ENCODE measurements around the gene RTN4IP1. TPM values are rescaled to one million over a fixed set of nuclear protein-coding genes. Genes with fewer than 3 reads are reported as not detected.

RTN4IP1 gene
- total and polyA plus RNA-seq, 2 donors = 3.6 to 4.3 TPM

- H3K4me3 ChIP-seq (ENCODE audit: low read depth, low read length) = no peak overlapping the region
- DNase-seq (ENCODE audit: extremely low spot score) = no peak
- H3K4me1 ChIP-seq (ENCODE audit: insufficient read depth) = peaks cover 2% of the 10 kb centered on the region
- H3K36me3 ChIP-seq (ENCODE audit: insufficient read depth) = peaks cover 1% of the 10 kb centered on the region
- no peak overlapping the region for H3K27ac ChIP-seq (ENCODE audit: low read depth)
Measured at GRCh38 chr6:106540432-106540831, 88.9 kb downstream of the RTN4IP1 start.

- Histone ChIP-seq H3K36me3 (ENCODE audit: insufficient read depth) (peaks cover 1% of the 10 kb centered on the region), H3K4me1 (ENCODE audit: insufficient read depth) (peaks cover 2% of the 10 kb centered on the region), H3K27ac (ENCODE audit: low read depth) (no peak overlapping the region), H3K4me3 (ENCODE audit: low read depth, low read length) (no peak overlapping the region)
- DNase-seq (ENCODE audit: extremely low spot score) = no peak
- WGBS = 76% methylated on average over 9 of the region's 9 CpGs
Measured at GRCh38 chr6:106539936-106540335, 89.4 kb downstream of the RTN4IP1 start.

- H3K4me1 ChIP-seq (ENCODE audit: insufficient read depth) = peaks cover 2% of the 10 kb centered on the region
- WGBS = 35% methylated on average over 1 of the region's 1 CpG
- H3K4me3 ChIP-seq (ENCODE audit: low read depth, low read length) = no peak overlapping the region
- peaks cover 1% of the 10 kb centered on the region for H3K36me3 ChIP-seq (ENCODE audit: insufficient read depth)
- H3K27ac ChIP-seq (ENCODE audit: low read depth) = no peak overlapping the region
- DNase-seq (ENCODE audit: extremely low spot score) = no peak
Measured at GRCh38 chr6:106538145-106538544, 91.2 kb downstream of the RTN4IP1 start.

- WGBS = 79% methylated on average over 8 of the region's 8 CpGs
- DNase-seq (ENCODE audit: extremely low spot score) = no peak
Measured at GRCh38 chr6:106537662-106538061, 91.6 kb downstream of the RTN4IP1 start.

GRCh38 chr6:106536851-106537250, 92.4 kb downstream of the RTN4IP1 start:
- DNase-seq (ENCODE audit: extremely low spot score) = no peak
- no peak overlapping the region for H3K27ac ChIP-seq (ENCODE audit: low read depth)
- no peak overlapping the region for H3K4me3 ChIP-seq (ENCODE audit: low read depth, low read length)
- H3K36me3 ChIP-seq (ENCODE audit: insufficient read depth) = peaks cover 1% of the 10 kb centered on the region
- H3K4me1 ChIP-seq (ENCODE audit: insufficient read depth) = peaks cover 2% of the 10 kb centered on the region
- 78% methylated on average over 2 of the region's 2 CpGs for WGBS

More at GRCh38 chr6:106537662-106538061, 91.6 kb downstream of the RTN4IP1 start:
- peaks cover 2% of the 10 kb centered on the region for H3K4me1 ChIP-seq (ENCODE audit: insufficient read depth)
- H3K36me3 ChIP-seq (ENCODE audit: insufficient read depth) = peaks cover 1% of the 10 kb centered on the region
- no peak overlapping the region for H3K27ac ChIP-seq (ENCODE audit: low read depth)
- H3K4me3 ChIP-seq (ENCODE audit: low read depth, low read length) = no peak overlapping the region

GRCh38 chr6:106536357-106536756, 92.9 kb downstream of the RTN4IP1 start:
- no peak overlapping the region for H3K27ac ChIP-seq (ENCODE audit: low read depth)
- peaks cover 2% of the 10 kb centered on the region for H3K4me1 ChIP-seq (ENCODE audit: insufficient read depth)
- peaks cover 2% of the 10 kb centered on the region for H3K36me3 ChIP-seq (ENCODE audit: insufficient read depth)
- DNase-seq (ENCODE audit: extremely low spot score) = no peak
- no peak overlapping the region for H3K4me3 ChIP-seq (ENCODE audit: low read depth, low read length)
- WGBS = 85% methylated on average over 1 of the region's 1 CpG

- H3K4me3 ChIP-seq (ENCODE audit: low read depth, low read length) = no peak overlapping the region
- WGBS = 87% methylated on average over 2 of the region's 2 CpGs
- no peak overlapping the region for H3K27ac ChIP-seq (ENCODE audit: low read depth)
- peaks cover under 1% of the 10 kb centered on the region for H3K4me1 ChIP-seq (ENCODE audit: insufficient read depth)
- H3K36me3 ChIP-seq (ENCODE audit: insufficient read depth) = peaks cover 4% of the 10 kb centered on the region
- no peak for DNase-seq (ENCODE audit: extremely low spot score)
Measured at GRCh38 chr6:106535012-106535411, 94.3 kb downstream of the RTN4IP1 start.

GRCh38 chr6:106534564-106534982, 94.7 kb downstream of the RTN4IP1 start:
- peaks cover 4% of the 10 kb centered on the region for H3K36me3 ChIP-seq (ENCODE audit: insufficient read depth)
- H3K4me3 ChIP-seq (ENCODE audit: low read depth, low read length) = no peak overlapping the region
- no peak for DNase-seq (ENCODE audit: extremely low spot score)
- no peak overlapping the region for H3K27ac ChIP-seq (ENCODE audit: low read depth)
- no peaks in the 10 kb centered on the region for H3K4me1 ChIP-seq (ENCODE audit: insufficient read depth)
- 72% methylated on average over 2 of the region's 2 CpGs for whole genome bisulfite sequencing

GRCh38 chr6:106534004-106534403, 95.3 kb downstream of the RTN4IP1 start:
- no peak overlapping the region for H3K27ac ChIP-seq (ENCODE audit: low read depth)
- no peak for DNase-seq (ENCODE audit: extremely low spot score)
- 58% methylated on average over 1 of the region's 1 CpG for WGBS
- H3K4me1 ChIP-seq (ENCODE audit: insufficient read depth) = no peaks in the 10 kb centered on the region
- no peak overlapping the region for H3K4me3 ChIP-seq (ENCODE audit: low read depth, low read length)
- peaks cover 4% of the 10 kb centered on the region for H3K36me3 ChIP-seq (ENCODE audit: insufficient read depth)

GRCh38 chr6:106533054-106533453, 96.2 kb downstream of the RTN4IP1 start:
- DNase-seq (ENCODE audit: extremely low spot score) = no peak
- 73% methylated on average over 5 of the region's 5 CpGs for WGBS
- no peaks in the 10 kb centered on the region for H3K4me1 ChIP-seq (ENCODE audit: insufficient read depth)
- H3K36me3 ChIP-seq (ENCODE audit: insufficient read depth) = peaks cover 4% of the 10 kb centered on the region
- no peak overlapping the region for H3K27ac ChIP-seq (ENCODE audit: low read depth)
- no peak overlapping the region for H3K4me3 ChIP-seq (ENCODE audit: low read depth, low read length)

GRCh38 chr6:106530502-106530901, 98.8 kb downstream of the RTN4IP1 start:
- Histone ChIP-seq H3K27ac (ENCODE audit: low read depth) (no peak overlapping the region), H3K4me1 (ENCODE audit: insufficient read depth) (no peaks in the 10 kb centered on the region), H3K36me3 (ENCODE audit: insufficient read depth) (peaks cover 5% of the 10 kb centered on the region), H3K4me3 (ENCODE audit: low read depth, low read length) (no peak overlapping the region)
- no peak for DNase-seq (ENCODE audit: extremely low spot score)
- 89% methylated on average over 1 of the region's 1 CpG for WGBS

- DNase-seq (ENCODE audit: extremely low spot score) = no peak
- no peak overlapping the region for H3K27ac ChIP-seq (ENCODE audit: low read depth)
- 93% methylated on average over 1 of the region's 1 CpG for WGBS
- peaks cover 5% of the 10 kb centered on the region for H3K36me3 ChIP-seq (ENCODE audit: insufficient read depth)
- H3K4me3 ChIP-seq (ENCODE audit: low read depth, low read length) = no peak overlapping the region
- H3K4me1 ChIP-seq (ENCODE audit: insufficient read depth) = no peaks in the 10 kb centered on the region
Measured at GRCh38 chr6:106530026-106530425, 99.3 kb downstream of the RTN4IP1 start.

- H3K27ac ChIP-seq (ENCODE audit: low read depth) = no peak overlapping the region
- H3K36me3 ChIP-seq (ENCODE audit: insufficient read depth) = peaks cover 5% of the 10 kb centered on the region
- no peaks in the 10 kb centered on the region for H3K4me1 ChIP-seq (ENCODE audit: insufficient read depth)
- no peak for DNase-seq (ENCODE audit: extremely low spot score)
- 92% methylated on average over 3 of the region's 3 CpGs for WGBS
- H3K4me3 ChIP-seq (ENCODE audit: low read depth, low read length) = no peak overlapping the region
Measured at GRCh38 chr6:106529438-106529837, 99.9 kb downstream of the RTN4IP1 start.

GRCh38 chr6:106528521-106528920, 100.8 kb downstream of the RTN4IP1 start:
- Histone ChIP-seq H3K4me3 (ENCODE audit: low read depth, low read length) (no peak overlapping the region), H3K27ac (ENCODE audit: low read depth) (no peak overlapping the region), H3K4me1 (ENCODE audit: insufficient read depth) (no peaks in the 10 kb centered on the region), H3K36me3 (ENCODE audit: insufficient read depth) (peaks cover 5% of the 10 kb centered on the region)
- WGBS = 76% methylated on average over 2 of the region's 2 CpGs
- no peak for DNase-seq (ENCODE audit: extremely low spot score)

GRCh38 chr6:106527979-106528378, 101.3 kb downstream of the RTN4IP1 start:
- 57% methylated on average over 3 of the region's 3 CpGs for WGBS
- Histone ChIP-seq H3K4me1 (ENCODE audit: insufficient read depth) (no peaks in the 10 kb centered on the region), H3K27ac (ENCODE audit: low read depth) (no peak overlapping the region), H3K36me3 (ENCODE audit: insufficient read depth) (peaks cover 6% of the 10 kb centered on the region), H3K4me3 (ENCODE audit: low read depth, low read length) (no peak overlapping the region)
- no peak for DNase-seq (ENCODE audit: extremely low spot score)

Measured in urinary bladder (tissue), 4 donors.